Chondrocyte (in vitro differentiated cells): ENCODE results near the gene RUVBL2. TPM values are rescaled to one million over a fixed set of nuclear protein-coding genes. Genes with fewer than 3 reads are reported as not detected.

ENCODE experiments used
- DNase-seq: peaks from one replicate; pipeline ENCODE4 v3.0.0; 2021; ENCODE audit warnings: mixed read lengths, low spot score
- H3K27ac Mint-ChIP-seq: one replicate; pipeline ENCODE4 v1.8.0; 2021; ENCODE audit warnings: mild to moderate bottlenecking, moderate library complexity, mixed read lengths; ENCODE audit not compliant: unreplicated experiment
- H3K27me3 Mint-ChIP-seq: 2 replicates; pipeline ENCODE4 v1.8.0; 2021; ENCODE audit warnings: low read depth, mixed read lengths
- H3K36me3 Mint-ChIP-seq: 2 replicates; pipeline ENCODE4 v1.8.0; 2021; ENCODE audit warnings: low read depth, mixed read lengths
- H3K4me1 Mint-ChIP-seq: 2 replicates; pipeline ENCODE4 v1.8.0; 2021; ENCODE audit warnings: low read depth, mild to moderate bottlenecking, mixed read lengths
- H3K4me3 Mint-ChIP-seq: one replicate; pipeline ENCODE4 v1.8.0; 2021; ENCODE audit warnings: mild to moderate bottlenecking, moderate library complexity, mixed read lengths; ENCODE audit not compliant: unreplicated experiment
- H3K9me3 Mint-ChIP-seq: 2 replicates; pipeline ENCODE4 v1.8.0; 2021; ENCODE audit warnings: low read depth, mixed read lengths
- CTCF ChIP-seq: fragments of 200-600 bp; sonication (generic); IDR thresholded peaks from 2 replicates; pipeline ENCODE4 v1.5.0; 2021; ENCODE audit warnings: antibody characterized with exemption, mild to moderate bottlenecking, moderate library complexity
- total RNA-seq: library from RNA; stranded (reverse); gene quantifications from 3 replicates; pipeline ENCODE4 v1.2.1, GENCODE V29; 2021

Gene RUVBL2
- total RNA-seq, 1 donor from 2014 or later, result 45.3 TPM

DNA sequence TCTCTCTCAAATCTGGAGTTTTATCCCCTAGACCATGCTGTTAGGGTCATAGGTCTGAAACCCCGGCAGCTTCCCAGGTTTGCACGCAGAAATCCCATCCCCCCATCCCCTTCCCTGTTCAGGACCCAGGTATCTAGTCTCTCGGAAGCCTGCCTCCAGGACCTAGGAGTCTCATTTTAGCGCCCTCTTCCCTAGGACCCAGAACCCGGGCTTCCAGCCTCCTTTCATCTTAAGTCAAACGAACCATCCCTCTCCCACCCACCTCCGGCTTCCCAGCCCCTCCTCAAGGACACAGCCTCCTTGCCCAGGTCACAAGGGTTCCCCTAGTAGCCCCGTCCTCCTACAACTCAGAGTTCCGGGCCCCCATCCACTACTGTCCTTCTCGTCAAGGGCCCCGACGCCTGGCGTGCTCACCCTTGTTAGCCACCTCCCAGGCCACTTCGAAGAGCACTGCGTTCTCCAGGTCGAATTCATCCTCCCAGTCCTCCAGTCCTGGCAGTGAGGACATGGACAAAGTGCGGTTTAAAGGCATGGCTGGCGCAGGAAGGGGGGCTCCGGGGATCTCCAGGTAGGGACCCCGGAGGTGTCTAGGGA is 1.0 kb upstream of the RUVBL2 start:
- H3K4me3 Mint-ChIP-seq, result peak overlapping the region; percentile 98
- H3K27ac Mint-ChIP-seq, result peak overlapping the region; percentile 93
- no peak for DNase-seq

DNA sequence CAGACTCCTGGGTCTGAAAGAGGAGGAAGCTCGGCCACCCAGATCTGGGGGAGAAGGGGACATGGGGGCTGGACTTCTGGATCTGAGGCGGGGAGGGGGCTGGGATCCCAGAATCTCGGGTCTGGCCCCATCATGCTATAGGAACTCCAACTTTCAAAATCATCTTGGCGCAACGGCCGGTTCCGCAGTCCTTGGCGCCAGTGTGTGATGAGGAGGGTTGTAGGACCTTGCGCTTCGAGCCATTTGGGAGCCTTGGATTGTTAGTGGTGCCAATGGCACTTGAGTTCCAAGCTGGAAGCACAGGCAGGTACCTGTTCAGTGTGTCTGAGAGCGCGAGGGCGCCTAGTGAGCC is 324 bp downstream of the RUVBL2 start:
- peak overlapping the region; percentile 93 for H3K27ac Mint-ChIP-seq
- DNase-seq, result no peak
- H3K27me3 Mint-ChIP-seq, result no peaks in the 10 kb centered on the region
- peaks cover 5% of the 10 kb centered on the region for H3K36me3 Mint-ChIP-seq
- no peak for TF ChIP-seq CTCF
- H3K4me1 Mint-ChIP-seq, result peaks cover 43% of the 10 kb centered on the region
- peak overlapping the region; percentile 98 for H3K4me3 Mint-ChIP-seq
- no peaks in the 10 kb centered on the region for H3K9me3 Mint-ChIP-seq

More for the DNA sequence above, 1.0 kb upstream of the RUVBL2 start:
- H3K27me3 Mint-ChIP-seq, result no peaks in the 10 kb centered on the region
- no peak for TF ChIP-seq CTCF
- no peaks in the 10 kb centered on the region for H3K9me3 Mint-ChIP-seq
- H3K36me3 Mint-ChIP-seq, result peaks cover 13% of the 10 kb centered on the region
- H3K4me1 Mint-ChIP-seq, result peaks cover 40% of the 10 kb centered on the region

- Mint-ChIP-seq H3K27me3 (no peaks in the 10 kb centered on the region), H3K9me3 (no peaks in the 10 kb centered on the region), H3K27ac (no peak overlapping the region), H3K36me3 (peaks cover 4% of the 10 kb centered on the region), H3K4me1 (peaks cover 26% of the 10 kb centered on the region), H3K4me3 (no peak overlapping the region)
- TF ChIP-seq CTCF, result peak; percentile 73
- no peak for DNase-seq
These were observed 4.3 kb downstream of the RUVBL2 start for GRCh38 chr19:48997972-48998371.

DNA sequence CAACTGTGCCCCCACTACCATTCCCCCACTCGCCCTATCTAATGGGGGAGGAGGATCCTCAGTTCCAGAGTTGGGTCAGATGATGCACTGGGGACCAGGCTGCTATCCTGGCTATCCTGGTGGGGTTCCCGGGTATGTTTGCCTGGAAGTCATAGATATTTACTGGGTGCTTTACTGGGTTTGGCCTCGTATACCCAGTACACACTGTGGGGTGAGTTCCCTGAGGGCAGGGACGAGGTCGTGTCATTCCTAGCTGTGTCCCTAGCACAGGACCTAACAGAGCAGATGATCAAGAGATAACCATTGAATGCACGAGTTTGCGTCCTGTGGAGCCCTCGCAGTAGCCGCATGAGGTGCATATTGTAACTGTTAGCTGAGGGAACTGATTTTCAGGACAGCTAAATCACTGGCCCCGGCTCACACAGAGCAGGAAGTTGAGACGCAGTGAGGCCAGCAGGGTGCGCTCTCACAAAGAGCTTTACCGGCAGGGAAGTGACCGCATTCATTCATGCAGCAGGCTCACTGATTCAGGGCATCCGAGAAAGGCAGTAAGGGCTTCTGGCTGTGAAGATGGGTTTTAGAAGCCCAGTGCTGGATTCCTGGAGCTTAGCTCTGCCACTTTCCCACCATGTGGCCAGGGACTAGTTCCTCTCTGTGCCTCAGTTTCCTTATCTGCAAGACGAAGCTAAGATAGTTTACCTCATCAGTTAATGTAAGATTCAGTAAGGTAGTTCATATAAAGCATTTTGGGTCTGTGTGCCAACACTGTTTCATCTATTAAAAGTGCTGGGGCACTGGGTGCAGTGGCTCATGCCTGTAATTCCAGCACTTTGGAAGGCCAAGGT is 6.0 kb downstream of the RUVBL2 start:
- Mint-ChIP-seq H3K4me1 (peaks cover 15% of the 10 kb centered on the region), H3K36me3 (peaks cover 8% of the 10 kb centered on the region), H3K27me3 (no peaks in the 10 kb centered on the region), H3K9me3 (no peaks in the 10 kb centered on the region), H3K4me3 (no peak overlapping the region), H3K27ac (no peak overlapping the region)
- TF ChIP-seq CTCF, result peak; percentile 83
- no peak for DNase-seq

- Mint-ChIP-seq H3K4me3 (no peak overlapping the region), H3K9me3 (no peaks in the 10 kb centered on the region), H3K36me3 (peaks cover 15% of the 10 kb centered on the region), H3K27ac (no peak overlapping the region), H3K27me3 (no peaks in the 10 kb centered on the region), H3K4me1 (peaks cover 6% of the 10 kb centered on the region)
- TF ChIP-seq CTCF, result no peak
- DNase-seq, result no peak
These were observed 10.4 kb downstream of the RUVBL2 start for GRCh38 chr19:49004133-49004532.
